BLaER1 treated with 17β-estradiol and CSF1 and Interleukin-3, amounts not matched to agents 10 nM and 100 nM (cell line): ENCODE measurements around the gene SIMC1.
A peak's percentile ranks its signal among the peaks of the same experiment; 100 is the strongest.

Experiments used
- H3K27ac ChIP-seq, 11 experiments: shearing (Covaris generic); formaldehyde crosslinking; 2 replicates each; pipeline ENCODE4 v1.8.1; 2022
- H3K27me3 ChIP-seq, 11 experiments: shearing (Covaris generic); formaldehyde crosslinking; 2 replicates each; pipeline ENCODE4 v1.8.1; 2022
- H3K36me3 ChIP-seq, 11 experiments: shearing (Covaris generic); formaldehyde crosslinking; 2 replicates each; pipeline ENCODE4 v1.8.1; 2022
- H3K4me1 ChIP-seq, 10 experiments: shearing (Covaris generic); formaldehyde crosslinking; 2 replicates each; pipeline ENCODE4 v1.8.1; 2022
- H3K4me2 ChIP-seq, 11 experiments: shearing (Covaris generic); formaldehyde crosslinking; 2 replicates each; pipeline ENCODE4 v1.8.1; 2022
- H3K4me3 ChIP-seq, 10 experiments: shearing (Covaris generic); formaldehyde crosslinking; 2 replicates each; pipeline ENCODE4 v1.8.1; 2022
- H3K9ac ChIP-seq, 11 experiments: shearing (Covaris generic); formaldehyde crosslinking; 2 replicates each; pipeline ENCODE4 v1.8.1; 2022
- H3K9me3 ChIP-seq, 11 experiments: shearing (Covaris generic); formaldehyde crosslinking; replicated peaks in 1 of 11; 2 replicates each; pipeline ENCODE4 v1.8.1; 2022
- H4K20me1 ChIP-seq, 11 experiments: shearing (Covaris generic); formaldehyde crosslinking; 2 replicates each; pipeline ENCODE4 v1.8.1; 2022
- Cebpa-rat ChIP-seq, 11 experiments: shearing (Covaris generic); IDR thresholded peaks; 2 replicates each; pipeline ENCODE4 v1.8.1; 2022

The SIMC1 gene

GRCh38 chr5:176355400-176356178 is 117.4 kb downstream of the SIMC1 start:
- Histone ChIP-seq H3K9me3 (no peaks in the 10 kb centered on the region), H3K36me3 (peaks cover 87 to 93% (median 89%) of the 10 kb centered on the region in 11 experiments), H3K4me1 (peaks cover 13 to 19% (median 14%) of the 10 kb centered on the region in 10 experiments), H3K27me3 (no peaks in the 10 kb centered on the region), H3K4me3 (no peak overlapping the region), H4K20me1 (peaks cover 76 to 100% (median 93%) of the 10 kb centered on the region in 11 experiments; a peak in 21 of 22 replicates), H3K9ac (no peak overlapping the region), H3K27ac (no peak overlapping the region), H3K4me2 (no peak overlapping the region)
- TF ChIP-seq Cebpa-rat (IDR thresholded peaks at IDR 0.05) = no peak

- Histone ChIP-seq H3K27me3 (no peaks in the 10 kb centered on the region), H3K4me2 (no peak overlapping the region), H4K20me1 (peaks cover 70 to 100% (median 93%) of the 10 kb centered on the region in 11 experiments; a peak in 21 of 22 replicates), H3K4me1 (peaks cover 14 to 20% (median 15%) of the 10 kb centered on the region in 10 experiments), H3K27ac (no peak overlapping the region), H3K36me3 (peaks cover 81 to 87% (median 83%) of the 10 kb centered on the region in 11 experiments), H3K4me3 (no peak overlapping the region), H3K9ac (no peak overlapping the region), H3K9me3 (no peaks in the 10 kb centered on the region)
- TF ChIP-seq Cebpa-rat (IDR thresholded peaks at IDR 0.05) = no peak
These were observed 117.9 kb downstream of the SIMC1 start for GRCh38 chr5:176356179-176356566.

DNA sequence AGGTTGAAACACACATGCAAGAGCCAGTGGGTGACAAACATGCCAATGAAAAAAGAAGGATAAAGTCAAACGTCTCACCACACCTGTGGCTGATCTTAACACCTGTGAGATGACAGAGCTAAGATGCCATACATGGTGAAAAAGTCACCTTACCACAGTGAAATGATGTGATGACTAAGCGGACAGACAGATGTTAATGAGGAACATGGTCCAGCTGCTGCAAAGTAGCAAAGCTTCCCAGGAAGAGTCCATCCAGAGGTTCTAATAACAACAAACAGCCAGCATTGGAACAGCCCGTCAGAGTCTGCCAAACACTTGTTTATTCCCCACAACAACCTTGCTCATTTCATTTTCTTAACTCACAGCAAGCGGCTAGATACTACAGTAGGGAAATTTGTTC is 121.4 kb downstream of the SIMC1 start:
- Histone ChIP-seq H3K9me3 (no peaks in the 10 kb centered on the region), H3K27ac (no peak overlapping the region), H4K20me1 (peaks cover 39 to 68% (median 58%) of the 10 kb centered on the region in 11 experiments; a peak in 21 of 22 replicates), H3K4me2 (peak overlapping the region; percentile 83 to 96 (median 86)), H3K27me3 (peaks cover 0 to 8% (median 1%) of the 10 kb centered on the region in 11 experiments; a peak in 11 of 22 replicates), H3K4me3 (peak overlapping the region in 3 of 10 experiments; percentile 5 to 99 (median 97); a peak in 4 of 20 replicates), H3K4me1 (peaks cover 29 to 44% (median 39%) of the 10 kb centered on the region in 10 experiments), H3K9ac (peak overlapping the region in 2 of 11 experiments; percentile 3 to 94; a peak in 3 of 22 replicates), H3K36me3 (peaks cover 46 to 53% (median 48%) of the 10 kb centered on the region in 11 experiments)
- no peak for TF ChIP-seq Cebpa-rat (IDR thresholded peaks at IDR 0.05)

GRCh38 chr5:176360894-176361436 is 122.7 kb downstream of the SIMC1 start:
- Histone ChIP-seq H3K36me3 (peaks cover 33 to 40% (median 35%) of the 10 kb centered on the region in 11 experiments), H4K20me1 (peaks cover 26 to 54% (median 45%) of the 10 kb centered on the region in 11 experiments; a peak in 20 of 22 replicates), H3K4me2 (peak overlapping the region; percentile 83 to 96 (median 86)), H3K4me1 (peaks cover 34 to 55% (median 49%) of the 10 kb centered on the region in 10 experiments), H3K27me3 (peaks cover 7 to 21% (median 14%) of the 10 kb centered on the region in 11 experiments; a peak in 21 of 22 replicates), H3K9ac (peak overlapping the region; percentile 84 to 96 (median 92)), H3K4me3 (peak overlapping the region; percentile 80 to 100 (median 92)), H3K27ac (peak overlapping the region; percentile 75 to 88 (median 84)), H3K9me3 (no peaks in the 10 kb centered on the region)
- TF ChIP-seq Cebpa-rat (IDR thresholded peaks at IDR 0.05) = no peak

DNA sequence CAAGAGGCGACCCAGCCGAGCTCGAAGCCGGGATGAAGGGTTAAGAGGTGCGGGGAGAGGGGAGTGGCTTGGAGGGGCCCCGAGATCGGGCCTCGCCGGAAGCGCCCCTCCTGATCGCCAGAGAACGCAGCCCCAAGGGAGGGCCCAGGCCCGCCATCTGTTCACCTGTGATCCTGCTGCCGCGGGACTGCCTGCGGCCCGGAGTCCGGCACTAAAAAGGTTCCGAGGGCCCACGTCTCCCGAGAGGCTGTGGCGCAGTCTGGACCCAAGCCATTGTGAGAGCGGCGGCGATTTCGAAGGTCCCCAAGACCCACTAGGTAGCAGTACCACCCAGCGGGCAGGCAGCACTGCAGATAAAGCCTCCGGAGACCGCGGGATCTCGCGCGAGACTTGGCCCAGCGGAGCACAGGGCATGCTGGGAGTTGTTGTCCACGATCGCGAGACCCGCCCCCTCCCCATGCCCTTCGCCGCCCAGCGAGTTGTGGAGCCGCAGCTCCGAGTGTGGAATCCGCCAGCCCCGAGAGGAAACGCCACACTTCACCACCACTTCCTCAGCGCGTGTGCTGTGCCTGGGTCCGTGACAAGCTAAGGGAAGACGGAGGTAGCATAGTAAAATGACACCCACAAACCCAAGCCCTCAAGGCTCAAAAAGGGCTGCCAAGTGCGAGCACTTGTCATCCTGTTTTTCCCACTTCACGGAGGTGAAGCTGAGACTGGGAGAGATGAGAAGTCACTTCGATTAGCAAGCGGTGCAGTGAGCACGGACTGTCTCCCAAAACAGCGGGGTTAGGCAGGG is 123.4 kb downstream of the SIMC1 start, which contains the start of gene KIAA1191:
TSS of gene KIAA1191 (minus strand) at position 328 of the 796 bp plus-strand sequence. CDS start 2,256 bp downstream, outside the sequence.
- Histone ChIP-seq H3K36me3 (peaks cover 26 to 33% (median 28%) of the 10 kb centered on the region in 11 experiments; a peak in 21 of 22 replicates), H3K4me2 (peak within 1 kb of the TSS; percentile 83 to 97 (median 86)), H3K9ac (peak within 1 kb of the TSS; percentile 84 to 96 (median 92)), H3K4me3 (peak within 1 kb of the TSS; percentile 80 to 100 (median 92)), H3K27ac (peak within 1 kb of the TSS; percentile 75 to 88 (median 84)), H3K27me3 (peaks cover 10 to 27% (median 21%) of the 10 kb centered on the region in 11 experiments; a peak in 21 of 22 replicates), H3K9me3 (no peaks in the 10 kb centered on the region), H4K20me1 (peaks cover 19 to 49% (median 39%) of the 10 kb centered on the region in 11 experiments; a peak in 20 of 22 replicates), H3K4me1 (peaks cover 41 to 62% (median 56%) of the 10 kb centered on the region in 10 experiments)
- no peak for TF ChIP-seq Cebpa-rat (IDR thresholded peaks at IDR 0.05)

DNA sequence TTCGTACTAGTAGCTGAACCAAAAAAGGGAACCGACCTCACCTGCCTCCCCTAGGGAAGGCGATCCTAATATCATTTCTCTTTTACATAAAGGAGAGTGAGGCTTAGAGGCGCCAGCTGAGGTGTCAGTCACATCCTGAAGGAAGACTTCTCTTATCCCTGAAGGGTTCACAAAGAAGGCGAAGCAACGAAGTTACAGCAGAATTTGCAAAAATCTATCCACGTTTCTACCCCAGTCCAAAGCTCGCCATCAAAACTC is 123.9 kb downstream of the SIMC1 start:
- Histone ChIP-seq H3K27me3 (peaks cover 10 to 33% (median 24%) of the 10 kb centered on the region in 11 experiments; a peak in 21 of 22 replicates), H3K27ac (peak overlapping the region; percentile 25 to 88 (median 79); a peak in 21 of 22 replicates), H4K20me1 (peaks cover 14 to 44% (median 33%) of the 10 kb centered on the region in 11 experiments; a peak in 20 of 22 replicates), H3K4me1 (peaks cover 46 to 67% (median 61%) of the 10 kb centered on the region in 10 experiments), H3K9me3 (no peaks in the 10 kb centered on the region), H3K4me3 (peak overlapping the region; percentile 80 to 100 (median 92)), H3K36me3 (peaks cover 21 to 28% (median 23%) of the 10 kb centered on the region in 11 experiments; a peak in 21 of 22 replicates), H3K9ac (peak overlapping the region; percentile 84 to 96 (median 92)), H3K4me2 (peak overlapping the region; percentile 83 to 97 (median 86))
- TF ChIP-seq Cebpa-rat (IDR thresholded peaks at IDR 0.05) = no peak

GRCh38 chr5:176364765-176365350 is 126.6 kb downstream of the SIMC1 start:
- no peak for TF ChIP-seq Cebpa-rat (IDR thresholded peaks at IDR 0.05)
- Histone ChIP-seq H3K4me2 (peak overlapping the region; percentile 89 to 100 (median 97)), H3K4me3 (peak overlapping the region; percentile 70 to 86 (median 81)), H3K4me1 (peaks cover 40 to 67% (median 57%) of the 10 kb centered on the region in 10 experiments), H3K36me3 (peaks cover 0 to 25% (median 19%) of the 10 kb centered on the region in 11 experiments; a peak in 14 of 22 replicates), H3K27ac (peak overlapping the region; percentile 42 to 84 (median 76); a peak in 20 of 22 replicates), H4K20me1 (peaks cover under 1 to 28% (median 11%) of the 10 kb centered on the region in 11 experiments; a peak in 19 of 22 replicates), H3K9ac (peak overlapping the region; percentile 72 to 88 (median 82)), H3K9me3 (no peaks in the 10 kb centered on the region), H3K27me3 (peaks cover 10 to 37% (median 24%) of the 10 kb centered on the region in 11 experiments; a peak in 21 of 22 replicates)
